Smooth muscle cell (in vitro differentiated cells): ENCODE measurements around the gene MAP3K2. TPM values are rescaled to one million over a fixed set of nuclear protein-coding genes. Genes with fewer than 3 reads are reported as not detected.

Experiments used
- DNase-seq: peaks from one replicate; lab custom pipeline; 2025; ENCODE audit not compliant: unreplicated experiment; lab: John Stamatoyannopoulos, UW
- H2AFZ ChIP-seq: fragments of 200-600 bp; sonication (generic); 2 replicates; pipeline ENCODE4 v1.6.0; 2016; ENCODE audit warnings: antibody characterized with exemption, low read depth, mild to moderate bottlenecking
- H3F3A ChIP-seq: fragments of 200-600 bp; sonication (generic); 2 replicates; pipeline ENCODE4 v1.6.0; 2017; ENCODE audit warnings: antibody characterized with exemption, low read depth
- H3K27ac ChIP-seq: fragments of 200-600 bp; sonication (generic); 2 replicates; pipeline ENCODE4 v1.5.1; 2016; ENCODE audit warnings: low read depth, mild to moderate bottlenecking
- H3K27me3 ChIP-seq: fragments of 200-600 bp; sonication (generic); 2 replicates; pipeline ENCODE4 v1.6.1; 2016; ENCODE audit warnings: low read depth, mild to moderate bottlenecking
- H3K36me3 ChIP-seq: fragments of 200-600 bp; sonication (generic); 2 replicates; pipeline ENCODE4 v1.5.1; 2016; ENCODE audit warnings: low read depth
- H3K4me1 ChIP-seq: fragments of 200-600 bp; sonication (generic); 2 replicates; pipeline ENCODE4 v1.5.1; 2016; ENCODE audit warnings: low read depth
- H3K4me2 ChIP-seq: fragments of 200-600 bp; sonication (generic); 2 replicates; pipeline ENCODE4 v1.6.0; 2016; ENCODE audit warnings: mild to moderate bottlenecking
- H3K4me3 ChIP-seq: fragments of 200-600 bp; sonication (generic); 2 replicates; pipeline ENCODE4 v1.5.1; 2016; ENCODE audit warnings: mild to moderate bottlenecking
- H3K79me2 ChIP-seq: fragments of 200-600 bp; sonication (generic); 2 replicates; pipeline ENCODE4 v1.6.0; 2016; ENCODE audit warnings: low read depth, mild to moderate bottlenecking
- H3K9ac ChIP-seq: fragments of 200-600 bp; sonication (generic); 2 replicates; pipeline ENCODE4 v1.6.0; 2016; ENCODE audit warnings: low read depth
- H3K9me3 ChIP-seq: fragments of 200-600 bp; sonication (generic); replicated peaks from 2 replicates; pipeline ENCODE4 v1.5.1; 2016; ENCODE audit warnings: low read depth
- H4K20me1 ChIP-seq: fragments of 200-600 bp; sonication (generic); 2 replicates; pipeline ENCODE4 v1.6.0; 2016; ENCODE audit warnings: low read depth
- WGBS: methylation state at CpG from one replicate; pipeline ENCODE4 v1.1.7; 2016; ENCODE audit warnings: low lambda C conversion rate; 5-methylcytosine and 5-hydroxymethylcytosine counted together
- polyA plus RNA-seq: library from polyadenylated mRNA; unstranded; fragments of >200 nt; fragmentation: Nextera tagmentation; extraction: Ambion mirVana; gene quantifications from 2 replicates; pipeline ENCODE4 v1.2.1, GENCODE V29; 2016
- total RNA-seq: library from RNA; depleted of rRNA; stranded (reverse); fragments of >200 nt; gene quantifications from 2 replicates; pipeline ENCODE4 v1.2.3, GENCODE V29; 2014
- TF ChIP-seq, protein P1 (sequence below): fragments of 200-600 bp; sonication (generic); IDR thresholded peaks from 2 replicates; pipeline ENCODE4 v1.5.1; 2017; ENCODE audit warnings: borderline replicate concordance, mild to moderate bottlenecking, antibody characterized with exemption; ENCODE audit not compliant: insufficient read depth, poor library complexity, severe bottlenecking

MAP3K2 gene
- total and polyA plus RNA-seq, 2 experiments from 2014 or later, result 39.2 to 46.7 TPM

DNA sequence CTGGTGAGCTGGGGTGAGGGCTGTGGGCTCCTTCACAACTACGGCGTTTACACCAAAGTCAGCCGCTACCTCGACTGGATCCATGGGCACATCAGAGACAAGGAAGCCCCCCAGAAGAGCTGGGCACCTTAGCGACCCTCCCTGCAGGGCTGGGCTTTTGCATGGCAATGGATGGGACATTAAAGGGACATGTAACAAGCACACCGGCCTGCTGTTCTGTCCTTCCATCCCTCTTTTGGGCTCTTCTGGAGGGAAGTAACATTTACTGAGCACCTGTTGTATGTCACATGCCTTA is 41.0 kb upstream of the MAP3K2 start:
- Histone ChIP-seq H2AFZ (no peak overlapping the region), H3K36me3 (no peaks in the 10 kb centered on the region), H3K4me1 (no peaks in the 10 kb centered on the region), H3K9me3 (no peaks in the 10 kb centered on the region), H3F3A (peaks cover 4% of the 10 kb centered on the region), H4K20me1 (no peaks in the 10 kb centered on the region), H3K4me2 (no peak overlapping the region), H3K27me3 (peaks cover 9% of the 10 kb centered on the region), H3K79me2 (no peaks in the 10 kb centered on the region), H3K27ac (no peak overlapping the region), H3K9ac (no peak overlapping the region), H3K4me3 (no peak overlapping the region)
- 95% methylated on average over 6 of the region's 6 CpGs for WGBS
- no peak for DNase-seq
- TF ChIP-seq, protein P1, sequence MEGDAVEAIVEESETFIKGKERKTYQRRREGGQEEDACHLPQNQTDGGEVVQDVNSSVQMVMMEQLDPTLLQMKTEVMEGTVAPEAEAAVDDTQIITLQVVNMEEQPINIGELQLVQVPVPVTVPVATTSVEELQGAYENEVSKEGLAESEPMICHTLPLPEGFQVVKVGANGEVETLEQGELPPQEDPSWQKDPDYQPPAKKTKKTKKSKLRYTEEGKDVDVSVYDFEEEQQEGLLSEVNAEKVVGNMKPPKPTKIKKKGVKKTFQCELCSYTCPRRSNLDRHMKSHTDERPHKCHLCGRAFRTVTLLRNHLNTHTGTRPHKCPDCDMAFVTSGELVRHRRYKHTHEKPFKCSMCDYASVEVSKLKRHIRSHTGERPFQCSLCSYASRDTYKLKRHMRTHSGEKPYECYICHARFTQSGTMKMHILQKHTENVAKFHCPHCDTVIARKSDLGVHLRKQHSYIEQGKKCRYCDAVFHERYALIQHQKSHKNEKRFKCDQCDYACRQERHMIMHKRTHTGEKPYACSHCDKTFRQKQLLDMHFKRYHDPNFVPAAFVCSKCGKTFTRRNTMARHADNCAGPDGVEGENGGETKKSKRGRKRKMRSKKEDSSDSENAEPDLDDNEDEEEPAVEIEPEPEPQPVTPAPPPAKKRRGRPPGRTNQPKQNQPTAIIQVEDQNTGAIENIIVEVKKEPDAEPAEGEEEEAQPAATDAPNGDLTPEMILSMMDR, result no peak

DNA sequence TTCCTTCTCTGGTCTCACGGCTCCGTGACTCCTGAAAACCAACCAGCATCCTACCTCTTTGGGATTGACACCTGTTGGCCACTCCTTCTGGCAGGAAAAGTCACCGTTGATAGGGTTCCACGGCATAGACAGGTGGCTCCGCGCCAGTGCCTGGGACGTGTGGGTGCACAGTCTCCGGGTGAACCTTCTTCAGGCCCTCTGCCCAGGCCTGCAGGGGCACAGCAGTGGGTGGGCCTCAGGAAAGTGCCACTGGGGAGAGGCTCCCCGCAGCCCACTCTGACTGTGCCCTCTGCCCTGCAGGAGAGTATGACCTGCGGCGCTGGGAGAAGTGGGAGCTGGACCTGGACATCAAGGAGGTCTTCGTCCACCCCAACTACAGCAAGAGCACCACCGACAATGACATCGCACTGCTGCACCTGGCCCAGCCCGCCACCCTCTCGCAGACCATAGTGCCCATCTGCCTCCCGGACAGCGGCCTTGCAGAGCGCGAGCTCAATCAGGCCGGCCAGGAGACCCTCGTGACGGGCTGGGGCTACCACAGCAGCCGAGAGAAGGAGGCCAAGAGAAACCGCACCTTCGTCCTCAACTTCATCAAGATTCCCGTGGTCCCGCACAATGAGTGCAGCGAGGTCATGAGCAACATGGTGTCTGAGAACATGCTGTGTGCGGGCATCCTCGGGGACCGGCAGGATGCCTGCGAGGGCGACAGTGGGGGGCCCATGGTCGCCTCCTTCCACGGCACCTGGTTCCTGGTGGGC is 40.5 kb upstream of the MAP3K2 start:
- Histone ChIP-seq H2AFZ (no peak overlapping the region), H3K79me2 (no peaks in the 10 kb centered on the region), H3F3A (peaks cover 4% of the 10 kb centered on the region), H4K20me1 (no peaks in the 10 kb centered on the region), H3K4me1 (no peaks in the 10 kb centered on the region), H3K4me2 (no peak overlapping the region), H3K9me3 (no peaks in the 10 kb centered on the region), H3K4me3 (no peak overlapping the region), H3K27ac (no peak overlapping the region), H3K36me3 (no peaks in the 10 kb centered on the region), H3K9ac (no peak overlapping the region), H3K27me3 (peaks cover 14% of the 10 kb centered on the region)
- TF ChIP-seq, protein P1, result no peak
- no peak for DNase-seq
- 94% methylated on average over 36 of the region's 36 CpGs for WGBS

DNA sequence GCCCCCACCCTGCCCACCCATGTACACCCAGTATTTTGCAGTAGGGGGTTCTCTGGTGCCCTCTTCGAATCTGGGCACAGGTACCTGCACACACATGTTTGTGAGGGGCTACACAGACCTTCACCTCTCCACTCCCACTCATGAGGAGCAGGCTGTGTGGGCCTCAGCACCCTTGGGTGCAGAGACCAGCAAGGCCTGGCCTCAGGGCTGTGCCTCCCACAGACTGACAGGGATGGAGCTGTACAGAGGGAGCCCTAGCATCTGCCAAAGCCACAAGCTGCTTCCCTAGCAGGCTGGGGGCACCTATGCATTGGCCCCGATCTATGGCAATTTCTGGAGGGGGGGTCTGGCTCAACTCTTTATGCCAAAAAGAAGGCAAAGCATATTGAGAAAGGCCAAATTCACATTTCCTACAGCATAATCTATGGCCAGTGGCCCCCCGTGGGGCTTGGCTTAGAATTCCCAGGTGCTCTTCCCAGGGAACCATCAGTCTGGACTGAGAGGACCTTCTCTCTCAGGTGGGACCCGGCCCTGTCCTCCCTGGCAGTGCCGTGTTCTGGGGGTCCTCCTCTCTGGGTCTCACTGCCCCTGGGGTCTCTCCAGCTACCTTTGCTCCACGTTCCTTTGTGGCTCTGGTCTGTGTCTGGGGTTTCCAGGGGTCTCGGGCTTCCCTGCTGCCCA is 39.7 kb upstream of the MAP3K2 start:
- H3K9ac ChIP-seq, result no peak overlapping the region
- 72% methylated on average over 6 of the region's 7 CpGs for WGBS
- H2AFZ ChIP-seq, result no peak overlapping the region
- no peaks in the 10 kb centered on the region for H3K4me1 ChIP-seq
- TF ChIP-seq, protein P1, result no peak
- no peak for DNase-seq
- H3F3A ChIP-seq, result peaks cover 4% of the 10 kb centered on the region
- no peak overlapping the region for H3K27ac ChIP-seq
- H3K27me3 ChIP-seq, result peaks cover 21% of the 10 kb centered on the region
- H3K36me3 ChIP-seq, result no peaks in the 10 kb centered on the region
- H3K79me2 ChIP-seq, result no peaks in the 10 kb centered on the region
- H3K4me3 ChIP-seq, result no peak overlapping the region
- no peaks in the 10 kb centered on the region for H3K9me3 ChIP-seq
- no peak overlapping the region for H3K4me2 ChIP-seq
- no peaks in the 10 kb centered on the region for H4K20me1 ChIP-seq
